GM18873 (cell line): ENCODE data around the gene DGUOK.

Experiments
- ATAC-seq: cut with Tn5 transposase; IDR thresholded peaks from one replicate; pipeline ENCODE4 v1.9.1; 2021; ENCODE audit warnings: mild to moderate bottlenecking, moderate library complexity, moderate number of reproducible peaks; ENCODE audit not compliant: unreplicated experiment, low FRiP score

DGUOK gene

GRCh38 chr2:73975731-73976130, 49.1 kb downstream of the DGUOK start:
- no peak for ATAC-seq

DNA sequence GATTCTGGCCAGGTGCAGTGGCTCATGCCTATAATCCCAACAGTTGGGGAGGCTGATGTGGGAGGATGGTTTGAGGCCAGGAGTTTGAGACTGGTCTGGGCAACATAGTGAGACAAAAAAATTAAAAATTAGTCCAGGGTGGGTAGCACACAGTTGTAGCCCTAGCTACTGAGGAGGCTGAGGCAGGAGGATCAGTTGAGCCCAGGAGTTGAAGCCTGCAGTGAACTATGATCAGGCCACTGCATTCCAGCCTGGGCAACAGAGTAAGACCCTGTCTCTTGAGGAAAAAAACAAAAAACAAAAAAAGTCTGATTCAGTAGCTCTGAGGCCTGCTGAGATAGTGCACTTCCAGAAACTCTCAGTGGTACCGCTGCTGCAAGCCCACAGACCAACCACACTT, 50.1 kb downstream of the DGUOK start:
- no peak for ATAC-seq

DNA sequence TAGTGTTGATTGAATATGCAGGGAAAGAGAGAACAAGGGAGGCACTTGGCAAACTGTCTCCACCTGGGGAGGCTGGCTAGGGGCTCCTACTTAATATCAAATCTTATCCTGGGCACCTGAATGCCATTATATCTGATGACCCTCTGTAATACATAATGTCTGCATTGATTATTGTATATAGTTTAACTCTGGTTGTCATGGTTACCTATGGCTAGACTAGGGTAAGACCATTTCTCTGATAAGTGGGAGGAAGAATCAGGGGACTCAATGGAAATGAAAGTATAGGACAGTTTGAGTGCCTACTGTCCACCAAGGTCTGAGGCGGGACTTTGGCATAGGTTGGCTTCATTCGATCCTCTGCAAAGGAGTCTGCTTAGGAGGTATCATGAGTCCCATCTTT, 50.8 kb downstream of the DGUOK start:
- ATAC-seq, result no peak

- no peak for ATAC-seq
Measured at GRCh38 chr2:73979021-73979420, 52.3 kb downstream of the DGUOK start.

- ATAC-seq, result no peak
Measured at GRCh38 chr2:73979686-73980085, 53.0 kb downstream of the DGUOK start.

DNA sequence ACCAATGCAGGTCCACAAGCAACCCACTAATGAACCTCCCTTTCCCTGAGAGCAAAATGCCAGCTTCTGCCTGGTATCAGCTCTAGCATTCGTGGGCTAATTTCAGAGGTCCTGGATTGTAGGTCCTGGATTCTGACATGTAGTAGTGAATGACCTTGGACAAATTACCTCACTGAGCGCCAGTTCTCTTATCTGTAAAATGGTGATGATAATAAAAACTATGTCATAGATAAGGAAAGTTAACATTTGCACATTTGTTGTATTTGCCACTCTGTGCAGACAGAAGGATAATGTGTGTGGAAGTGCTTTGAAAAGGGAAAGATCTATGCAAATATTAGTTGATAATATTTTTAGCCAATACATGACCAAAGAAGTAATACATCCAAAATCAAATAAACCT, 53.9 kb downstream of the DGUOK start:
- ATAC-seq, result no peak

DNA sequence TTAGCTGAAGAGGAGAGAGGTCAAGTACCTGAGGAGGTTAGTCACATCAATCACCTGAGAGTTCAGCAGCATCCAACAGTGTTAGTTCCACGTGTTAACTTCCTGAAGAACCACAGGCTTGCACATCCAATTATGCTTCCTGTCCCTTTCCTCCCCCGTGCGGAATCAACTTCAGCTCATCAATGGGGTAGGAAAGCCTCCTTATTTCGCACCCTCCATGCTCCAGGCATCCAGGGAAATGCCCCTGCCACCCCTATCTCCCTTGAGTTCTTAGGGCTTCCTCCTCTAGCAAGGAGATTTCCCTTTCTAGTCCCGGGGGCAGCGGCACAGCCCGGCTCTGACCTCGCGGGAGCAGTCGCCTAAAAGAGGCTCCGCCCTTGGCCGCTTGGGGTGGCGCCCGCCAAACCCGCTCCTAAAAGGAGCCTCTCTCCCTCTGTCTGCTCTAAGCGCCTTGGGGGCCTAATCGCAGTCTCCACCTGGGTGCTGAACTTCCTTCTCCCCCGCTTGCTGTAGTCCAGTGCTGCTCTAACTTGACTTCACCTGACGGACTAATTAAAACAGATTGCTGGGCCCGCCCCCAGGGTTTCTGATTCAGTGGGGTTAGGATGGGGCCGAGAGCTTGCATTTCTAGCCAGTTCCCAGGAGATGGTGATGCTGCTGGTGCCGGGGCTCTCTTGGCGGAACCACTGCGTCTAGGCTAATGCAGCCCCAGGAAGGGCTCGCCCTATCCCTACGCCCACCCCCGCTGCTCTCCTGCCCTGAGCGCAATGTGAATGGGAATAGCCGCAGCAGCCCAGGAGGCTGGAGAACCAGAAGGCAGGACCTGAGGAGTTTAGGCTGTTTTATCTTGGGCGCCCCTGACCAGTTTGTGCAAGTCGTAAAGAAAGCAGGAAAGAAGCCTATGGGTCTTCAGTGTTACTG, 54.7 kb downstream of the DGUOK start:
- ATAC-seq, result no peak

GRCh38 chr2:73982140-73982617, 55.5 kb downstream of the DGUOK start:
- no peak for ATAC-seq

DNA sequence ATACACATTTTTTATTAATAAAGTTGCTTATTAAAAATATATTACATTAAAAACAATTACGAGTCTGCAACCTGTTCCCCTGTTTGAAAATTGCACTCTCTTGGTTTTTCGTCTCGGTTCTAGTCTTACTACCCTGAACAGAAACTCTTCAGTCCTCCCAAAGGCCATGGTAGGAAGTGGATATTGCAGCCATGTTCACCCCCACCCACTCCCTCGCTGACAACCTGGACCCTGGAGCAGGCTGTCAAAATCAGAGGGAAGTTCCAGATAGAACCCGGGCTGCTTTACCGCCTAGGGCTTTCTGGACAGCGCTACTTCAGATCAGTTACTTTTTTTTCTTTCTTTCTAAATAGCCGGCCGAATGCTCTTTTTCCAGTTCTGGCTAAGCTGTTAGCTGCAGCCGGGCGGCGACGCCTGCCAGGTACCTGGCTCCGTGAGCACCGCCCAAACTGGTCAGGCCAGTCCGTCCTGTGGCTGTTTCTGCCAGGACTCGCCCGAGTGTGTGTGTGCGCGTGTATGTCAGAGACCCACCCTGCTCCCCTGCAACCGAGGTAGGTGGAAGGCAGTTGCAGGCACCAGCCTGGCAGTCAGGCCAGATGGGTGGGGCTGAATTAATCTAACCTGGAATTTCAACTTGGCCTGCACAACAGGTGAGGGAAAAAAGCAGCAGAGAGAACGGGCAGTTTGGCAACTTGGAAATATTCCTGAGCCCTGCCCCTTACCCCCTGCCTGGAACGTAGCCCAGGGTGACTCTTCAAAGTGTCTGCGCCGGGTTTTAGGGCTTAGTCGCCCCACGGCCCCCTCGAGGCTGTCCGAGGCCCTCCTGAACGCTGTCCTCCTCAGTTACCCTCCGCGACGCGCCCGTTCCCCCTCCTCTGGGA, 56.9 kb downstream of the DGUOK start:
- no peak for ATAC-seq

GRCh38 chr2:73984203-73984921, 57.7 kb downstream of the DGUOK start, which contains the start of gene TET3:
Gene TET3, plus strand, starts transcription at chr2:73984910. Its CDS starts 1,494 bp downstream, at chr2:73986404.
- ATAC-seq, result no peak

GRCh38 chr2:73984922-73985307, 58.2 kb downstream of the DGUOK start:
- no peak for ATAC-seq

DNA sequence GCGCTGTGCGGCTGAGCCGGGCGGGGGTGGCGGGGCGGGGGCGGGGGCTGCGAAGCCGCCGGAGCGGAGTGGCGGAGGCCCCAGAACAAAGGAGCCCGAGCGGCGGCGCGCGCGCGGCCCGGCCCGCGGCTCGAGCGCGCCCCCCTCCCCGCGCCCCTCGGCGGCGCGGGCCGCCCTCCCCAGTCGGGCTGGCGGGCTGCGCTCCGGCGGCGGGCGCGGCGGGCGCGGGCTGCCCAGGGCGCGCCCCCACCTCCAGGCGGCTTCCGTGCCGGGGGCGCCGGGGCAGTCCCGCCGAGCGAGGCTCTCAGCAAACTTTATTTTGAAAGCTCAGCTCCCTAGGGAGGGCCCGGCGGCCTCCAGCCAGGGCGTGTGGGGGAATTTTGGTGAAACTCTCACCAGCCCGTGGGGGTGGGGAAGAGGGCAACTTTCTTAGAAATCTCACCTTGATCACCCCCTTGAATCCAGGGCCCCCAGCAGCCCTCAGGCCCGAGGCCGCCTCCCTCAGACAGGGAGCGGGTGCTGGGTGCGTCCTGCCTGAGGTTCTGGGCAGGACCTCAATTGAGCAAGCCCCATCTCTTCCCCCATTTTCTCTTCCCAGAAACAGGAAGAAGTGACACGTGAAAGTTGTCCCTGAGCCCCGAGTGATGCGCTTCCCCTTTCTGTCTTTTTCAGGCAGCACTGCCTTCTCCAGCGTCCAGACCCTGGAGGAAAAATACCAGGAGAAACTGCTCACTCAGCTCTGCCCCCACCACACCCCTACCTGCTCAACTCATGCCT, 58.8 kb downstream of the DGUOK start:
- no peak for ATAC-seq

- ATAC-seq, result no peak
Measured at GRCh38 chr2:73986085-73986681, 59.5 kb downstream of the DGUOK start.

DNA sequence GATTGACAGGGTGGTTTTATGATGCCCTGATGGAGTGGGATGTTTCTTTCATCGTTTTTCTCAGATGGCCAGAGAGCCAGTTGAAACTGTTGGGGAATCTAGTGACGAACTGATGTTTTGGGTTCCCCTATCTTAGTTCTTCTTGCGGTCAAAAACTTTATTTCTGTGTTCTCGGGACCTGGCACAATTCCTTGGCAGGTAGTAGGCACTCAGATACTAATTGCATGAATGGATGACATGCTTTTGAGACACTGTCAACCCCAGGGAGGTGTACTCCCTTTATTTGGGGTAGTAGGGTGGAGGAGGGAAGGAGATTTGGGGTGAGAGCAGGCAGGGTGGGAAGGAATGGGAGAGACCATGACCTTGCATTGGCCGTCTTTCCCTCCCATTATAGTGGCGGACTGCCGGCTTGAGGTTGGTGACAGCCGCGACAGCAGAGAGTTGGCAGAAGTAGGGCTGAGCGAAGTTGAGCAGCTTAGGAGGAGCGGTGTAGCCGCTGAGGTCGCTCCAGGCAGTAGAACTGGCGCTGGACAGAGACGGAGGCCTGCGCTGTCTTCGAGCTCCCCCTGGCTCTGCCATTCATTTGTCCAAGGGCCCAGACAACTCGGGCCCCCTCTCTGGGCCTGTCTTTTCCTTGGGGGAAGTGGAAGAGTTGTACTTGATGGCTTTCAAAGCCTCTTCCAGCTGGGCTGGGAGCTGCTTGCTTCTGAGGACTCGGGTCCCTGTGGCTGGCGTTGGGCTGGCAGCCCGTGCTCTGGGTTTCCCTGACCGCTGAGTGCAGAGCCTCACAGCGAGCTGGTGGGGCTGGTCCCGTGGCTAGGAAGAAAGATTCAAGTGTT, 60.6 kb downstream of the DGUOK start:
- ATAC-seq, result no peak

- ATAC-seq, result no peak
Measured at GRCh38 chr2:73987948-73988700, 61.4 kb downstream of the DGUOK start.

DNA sequence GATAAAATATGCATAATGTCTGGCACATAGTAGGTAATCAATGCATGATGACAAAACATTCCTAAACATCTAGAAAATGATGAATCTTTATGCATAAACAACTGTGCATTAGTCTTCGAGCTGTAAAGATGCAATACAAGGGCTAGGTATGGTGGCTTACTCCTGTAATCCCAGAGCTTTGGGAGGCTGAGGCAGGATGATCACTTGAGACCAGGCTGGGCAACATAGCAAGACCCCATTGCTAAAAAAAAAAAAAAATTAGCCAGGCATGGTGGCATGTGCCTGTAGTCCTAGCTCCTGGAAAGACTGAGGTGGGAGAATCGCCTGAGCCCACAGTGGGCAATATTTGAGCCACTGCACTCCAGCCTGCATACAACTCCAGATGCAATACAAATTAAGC, 63.3 kb downstream of the DGUOK start:
- ATAC-seq, result no peak

DNA sequence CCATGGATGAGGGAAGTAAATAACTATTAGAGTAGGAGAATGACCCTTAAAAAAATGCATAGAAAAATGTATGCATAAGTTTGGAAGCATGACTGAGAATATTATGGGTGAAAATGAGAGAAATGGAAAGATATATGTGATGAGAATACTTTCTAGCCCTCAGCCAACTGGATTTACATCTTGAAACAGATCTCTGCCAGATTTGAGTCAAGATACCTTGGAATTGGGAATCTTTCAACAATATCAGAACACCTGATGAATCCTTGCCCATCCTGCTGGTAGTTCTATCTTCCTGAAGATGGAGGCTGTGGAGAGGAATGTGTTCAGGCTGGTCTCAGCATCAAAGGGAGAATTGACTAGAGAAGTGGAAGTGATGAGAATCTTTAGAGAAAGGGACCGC, 63.9 kb downstream of the DGUOK start:
- ATAC-seq, result no peak

DNA sequence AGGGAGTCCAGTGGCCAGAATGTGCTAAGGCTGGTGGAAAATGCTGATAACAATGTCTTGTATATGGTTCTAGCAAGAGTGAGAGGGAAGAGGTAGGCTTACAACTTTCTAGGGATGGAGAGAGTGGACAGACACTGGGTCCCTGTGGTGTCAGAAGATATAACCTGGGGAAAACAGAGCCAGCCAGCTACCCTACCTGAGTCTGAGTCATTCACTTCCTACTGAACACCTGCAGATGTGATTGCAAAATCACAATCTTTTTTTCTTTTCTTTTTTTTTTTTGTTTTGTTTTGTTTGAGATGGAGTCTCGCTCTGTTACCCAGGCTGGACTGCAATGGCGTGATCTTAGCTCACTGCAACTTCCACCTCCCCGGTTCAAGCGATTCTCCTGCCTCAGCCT, 65.4 kb downstream of the DGUOK start:
- ATAC-seq, result no peak
